ENCODE data around the gene TP53AIP1. TPM values are rescaled to one million over a fixed set of nuclear protein-coding genes. Genes with fewer than 3 reads are reported as not detected.

Gene TP53AIP1
- total and polyA plus RNA-seq, 9 donors, result 0.02 to 1.5 (median 0.31) TPM; not detected in 5

- WGBS, 3 donors, result 89 to 94% (median 90%) methylated on average over 16 of the region's 16 CpGs
- Histone ChIP-seq H3K36me3 (no peaks in the 10 kb centered on the region), H3K27ac (no peak overlapping the region), H3K4me1 (ENCODE audit: insufficient read depth) (no peaks in the 10 kb centered on the region), H3K4me3 (no peak overlapping the region), H3K9me3 (no peaks in the 10 kb centered on the region), H3K27me3 (no peaks in the 10 kb centered on the region)
- DNase-seq, result no peak
- TF ChIP-seq EP300 (IDR thresholded peaks at IDR 0.05) (no peak), POLR2A (IDR thresholded peaks at IDR 0.05) (no peak)
- TF ChIP-seq, protein P1, sequence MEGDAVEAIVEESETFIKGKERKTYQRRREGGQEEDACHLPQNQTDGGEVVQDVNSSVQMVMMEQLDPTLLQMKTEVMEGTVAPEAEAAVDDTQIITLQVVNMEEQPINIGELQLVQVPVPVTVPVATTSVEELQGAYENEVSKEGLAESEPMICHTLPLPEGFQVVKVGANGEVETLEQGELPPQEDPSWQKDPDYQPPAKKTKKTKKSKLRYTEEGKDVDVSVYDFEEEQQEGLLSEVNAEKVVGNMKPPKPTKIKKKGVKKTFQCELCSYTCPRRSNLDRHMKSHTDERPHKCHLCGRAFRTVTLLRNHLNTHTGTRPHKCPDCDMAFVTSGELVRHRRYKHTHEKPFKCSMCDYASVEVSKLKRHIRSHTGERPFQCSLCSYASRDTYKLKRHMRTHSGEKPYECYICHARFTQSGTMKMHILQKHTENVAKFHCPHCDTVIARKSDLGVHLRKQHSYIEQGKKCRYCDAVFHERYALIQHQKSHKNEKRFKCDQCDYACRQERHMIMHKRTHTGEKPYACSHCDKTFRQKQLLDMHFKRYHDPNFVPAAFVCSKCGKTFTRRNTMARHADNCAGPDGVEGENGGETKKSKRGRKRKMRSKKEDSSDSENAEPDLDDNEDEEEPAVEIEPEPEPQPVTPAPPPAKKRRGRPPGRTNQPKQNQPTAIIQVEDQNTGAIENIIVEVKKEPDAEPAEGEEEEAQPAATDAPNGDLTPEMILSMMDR (IDR thresholded peaks at IDR 0.05), result no peak
- intact Hi-C loops (cut with DNase I), result loop anchor here in 1 of 4 donors (10.0 kb wide), 1 partner anchor 328 kb away; no protein-coding TSS in a partner anchor
These were observed 10.5 kb upstream of the TP53AIP1 start for GRCh38 chr11:128953151-128953550.

DNA sequence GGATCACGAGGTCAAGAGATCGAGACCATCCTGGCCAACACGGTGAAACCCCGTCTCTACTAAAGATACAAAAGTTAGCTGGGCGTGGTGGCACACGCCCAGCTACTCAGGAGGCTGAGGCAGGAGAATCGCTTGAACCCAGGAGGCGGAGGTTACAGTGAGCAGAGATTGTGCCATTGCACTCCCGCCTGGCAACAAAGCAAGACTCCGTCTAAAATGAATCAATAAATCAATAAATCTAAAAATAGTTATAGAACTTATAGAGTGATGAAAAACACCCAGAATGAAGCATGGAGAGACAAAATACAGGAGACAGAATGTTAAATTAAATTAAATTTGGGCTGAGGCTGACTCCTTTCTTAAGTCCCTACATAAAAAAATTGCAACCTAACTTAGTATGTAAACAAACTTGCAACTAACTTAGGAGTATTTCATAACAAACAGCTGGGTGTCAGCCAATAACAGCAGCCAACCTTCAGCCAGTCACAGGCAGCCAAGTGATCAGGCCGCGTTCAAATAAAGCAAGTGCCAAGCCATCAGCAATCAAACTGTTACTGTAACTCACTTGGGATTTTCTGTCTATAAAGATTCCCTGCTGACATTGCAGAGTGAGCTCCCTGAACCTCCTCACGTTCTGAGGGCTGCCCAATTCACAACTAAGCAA is 7.3 kb upstream of the TP53AIP1 start:
- H3K36me3 ChIP-seq, result no peaks in the 10 kb centered on the region
- no peak overlapping the region for H3K27ac ChIP-seq
- no peaks in the 10 kb centered on the region for H3K27me3 ChIP-seq
- H3K4me3 ChIP-seq, result no peak overlapping the region
- intact Hi-C loops (cut with DNase I), result loop anchor here in 1 of 4 donors (10.0 kb wide), 1 partner anchor 325 kb away; no protein-coding TSS in a partner anchor
- H3K4me1 ChIP-seq (ENCODE audit: insufficient read depth), result no peaks in the 10 kb centered on the region
- WGBS, 3 donors, result 47 to 53% (median 48%) methylated on average over 13 of the region's 13 CpGs
- no peaks in the 10 kb centered on the region for H3K9me3 ChIP-seq
- DNase-seq, result no peak
- TF ChIP-seq, protein P1 (IDR thresholded peaks at IDR 0.05), result no peak

DNA sequence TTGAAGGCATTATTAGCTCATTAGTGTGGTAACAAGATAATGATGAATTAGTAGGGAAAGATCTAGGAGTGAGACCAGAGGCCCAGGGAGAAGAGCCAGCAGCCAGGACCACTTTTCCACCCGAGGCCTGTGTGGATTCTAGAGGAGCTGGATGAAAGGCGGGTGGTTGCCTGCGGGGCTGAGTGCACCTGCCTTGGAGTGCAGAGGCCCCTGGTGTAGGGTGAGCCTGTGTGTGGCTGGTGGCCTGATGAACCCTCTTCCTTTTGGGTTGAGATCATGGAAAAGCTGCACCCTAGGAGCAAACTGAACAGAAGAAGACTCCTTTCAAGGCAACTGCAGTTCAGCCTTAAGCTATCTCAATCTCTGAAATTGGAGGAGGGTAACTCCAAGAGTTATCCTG is 5.9 kb upstream of the TP53AIP1 start:
- intact Hi-C loops (cut with DNase I), result no loop called here
- Histone ChIP-seq H3K9me3 (no peaks in the 10 kb centered on the region), H3K4me3 (no peak overlapping the region), H3K27ac (no peak overlapping the region), H3K27me3 (no peaks in the 10 kb centered on the region), H3K4me1 (ENCODE audit: insufficient read depth) (no peaks in the 10 kb centered on the region), H3K36me3 (no peaks in the 10 kb centered on the region)
- 58 to 85% (median 60%) methylated on average over 3 of the region's 3 CpGs for WGBS, 3 donors
- TF ChIP-seq EP300 (IDR thresholded peaks at IDR 0.05) (no peak), POLR2A (IDR thresholded peaks at IDR 0.05) (no peak)
- TF ChIP-seq, protein P1 (IDR thresholded peaks at IDR 0.05), result no peak
- no peak for DNase-seq

DNA sequence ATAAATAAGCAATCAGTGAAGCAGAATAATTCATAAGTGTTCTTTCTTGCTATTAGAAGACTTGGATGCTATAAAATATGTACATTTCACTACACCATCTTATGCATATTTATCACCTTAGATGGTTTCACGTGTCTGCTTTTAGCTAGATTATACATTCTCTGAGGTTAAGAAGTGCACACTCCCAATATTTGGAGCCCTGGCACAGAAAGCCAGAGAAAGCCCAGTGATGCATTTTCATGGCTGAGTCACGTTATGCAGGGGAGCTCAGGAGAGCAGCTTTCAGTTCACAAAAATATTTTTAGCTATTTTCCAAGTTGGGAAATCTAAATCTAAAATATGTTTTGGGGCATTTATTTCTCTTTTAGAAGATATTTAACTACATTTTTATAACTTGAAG is 5.1 kb upstream of the TP53AIP1 start:
- 27 to 69% (median 45%) methylated on average over 2 of the region's 2 CpGs for WGBS, 3 donors
- DNase-seq, result no peak
- Histone ChIP-seq H3K4me3 (no peak overlapping the region), H3K27ac (no peak overlapping the region), H3K4me1 (ENCODE audit: insufficient read depth) (no peaks in the 10 kb centered on the region), H3K36me3 (no peaks in the 10 kb centered on the region), H3K27me3 (no peaks in the 10 kb centered on the region), H3K9me3 (no peaks in the 10 kb centered on the region)
- intact Hi-C loops (cut with DNase I), result no loop called here
- TF ChIP-seq, protein P1 (IDR thresholded peaks at IDR 0.05), result no peak
- TF ChIP-seq EP300 (IDR thresholded peaks at IDR 0.05) (no peak), POLR2A (IDR thresholded peaks at IDR 0.05) (no peak)

Measured in ovary (tissue), 9 donors.